Measurements from ENCODE around the gene ZNF350. TPM values are rescaled to one million over a fixed set of nuclear protein-coding genes. Genes with fewer than 3 reads are reported as not detected.

The ZNF350 gene
- total RNA-seq, 2 donors from 2014 or later: 11.6 to 14.6 TPM

- ATAC-seq (no peak), DNase-seq (no peak)
- intact Hi-C loops (cut with DNase I, micrococcal nuclease): no loop called here
Observed at GRCh38 chr19:51915324-51915867, 71.2 kb downstream of the ZNF350 start.

Other genes starting within 250 kb of the ZNF350 start
- 1 to 10 TPM in 1 of 2 donors, under 1 TPM in 1; 0.67 to 1.3 TPM for gene FPR1, start 235.0 kb downstream of the ZNF350 start, total RNA-seq
- gene FPR2, start 225.7 kb downstream of the ZNF350 start, total RNA-seq: under 1 TPM in 1 of 2 donors, not detected in 1; 0.21 TPM
- gene FPR3, start 191.7 kb downstream of the ZNF350 start, total RNA-seq: 1 to 10 TPM; 2.0 to 7.5 TPM
- gene ZNF577, start 98.9 kb downstream of the ZNF350 start, total RNA-seq: 10 to 100 TPM in 1 of 2 donors, 1 to 10 TPM in 1; 8.7 to 10.0 TPM
- 10 to 100 TPM in 1 of 2 donors, 1 to 10 TPM in 1; 5.5 to 10.0 TPM for gene ZNF649, start 81.8 kb downstream of the ZNF350 start, total RNA-seq
- gene ZNF613, start 59.4 kb downstream of the ZNF350 start, total RNA-seq: 1 to 10 TPM; 5.5 to 7.2 TPM
- gene ZNF615, start 21.4 kb upstream of the ZNF350 start, total RNA-seq: 1 to 10 TPM; 6.3 to 8.5 TPM
- 1 to 10 TPM; 3.7 to 3.9 TPM for gene ZNF614, start 41.5 kb upstream of the ZNF350 start, total RNA-seq
- gene ZNF432, start 62.0 kb upstream of the ZNF350 start, total RNA-seq: 1 to 10 TPM; 8.4 to 9.6 TPM
- gene ZNF841, start 108.9 kb upstream of the ZNF350 start, total RNA-seq: 10 to 100 TPM; 14.9 to 17.9 TPM
- gene ZNF616, start 153.1 kb upstream of the ZNF350 start, total RNA-seq: 1 to 10 TPM; 7.1 to 9.2 TPM
- gene ZNF836, start 184.8 kb upstream of the ZNF350 start, total RNA-seq: 10 to 100 TPM; 10.5 to 15.4 TPM
- gene PPP2R1A, start 203.2 kb upstream of the ZNF350 start, total RNA-seq: 100 to 1,000 TPM; 262 to 281 TPM